ENCODE data around the gene MINAR2. TPM values are rescaled to one million over a fixed set of nuclear protein-coding genes. Genes with fewer than 3 reads are reported as not detected.

The MINAR2 gene
- total and polyA plus RNA-seq, 9 of the 15 experiments (the other 6 are each of a cell fraction or from before 2014, with no cell fraction given) = not detected

- POLR2A ChIA-PET = no interaction called here
These were observed 1.9 kb upstream of the MINAR2 start for GRCh38 chr5:129745997-129746396.

More at GRCh38 chr5:129745997-129746396, 1.9 kb upstream of the MINAR2 start:
- in situ Hi-C loops (cut with MboI) = no loop called here
- CTCF ChIA-PET (ENCODE audit: low intra/inter-chr PET ratio) = no interaction called here
- Histone ChIP-seq H3K27me3 (ENCODE audit: control insufficient read depth in 2 of 2, insufficient read depth in 2 of 2, low read length in 2 of 2) (no peaks in the 10 kb centered on the region), H3K27ac (ENCODE audit: extremely low read depth, low read depth, low read length) (no peak overlapping the region), H3K4me2 (ENCODE audit: insufficient read depth, low read length) (no peak overlapping the region), H3K9me3 (replicated peaks; ENCODE audit: control insufficient read depth, insufficient read depth, low read depth, low read length) (no peaks in the 10 kb centered on the region), H3K79me2 (ENCODE audit: control insufficient read depth, insufficient read depth, low read length) (no peaks in the 10 kb centered on the region), H4K20me1 (replicated peaks; ENCODE audit: control insufficient read depth, insufficient read depth, low read length) (no peaks in the 10 kb centered on the region), H2AFZ (ENCODE audit: low read depth, low read length) (no peak overlapping the region), H3K4me3 (no peak overlapping the region), H3K4me1 (replicated peaks in 1 of 2; ENCODE audit: control insufficient read depth in 2 of 2, insufficient read depth in 2 of 2, low read length in 2 of 2) (no peaks in the 10 kb centered on the region), H3K9me1 (ENCODE audit: control insufficient read depth, insufficient read depth, low read length) (no peaks in the 10 kb centered on the region), H3K36me3 (ENCODE audit: control insufficient read depth, insufficient read depth, low read length) (no peaks in the 10 kb centered on the region), H3K9ac (ENCODE audit: insufficient read depth in 1 of 2, low read depth in 2 of 2, low read length in 2 of 2) (no peak overlapping the region)
- intact Hi-C loops (cut with micrococcal nuclease) = no loop called here
- no TSS peak for BruUV-seq (replicated peaks)
- no peak for TF ChIP-seq BMI1 (IDR thresholded peaks at IDR 0.05; ENCODE audit: low read length)
- no peak for TF ChIP-seq ZNF655 (CRISPR knock-in tag; IDR thresholded peaks at IDR 0.05)
- TF ChIP-seq ZNF57 (CRISPR knock-in tag; IDR thresholded peaks at IDR 0.05) = no peak
- TF ChIP-seq TBL1XR1 (IDR thresholded peaks at IDR 0.05; ENCODE audit: low read length in 2 of 2) = no peak
- no peak for TF ChIP-seq ZFP30 (CRISPR knock-in tag; IDR thresholded peaks at IDR 0.05; ENCODE audit: borderline replicate concordance)
- no peak for TF ChIP-seq POLR2A (conservative IDR thresholded peaks at IDR 0.05)
- TF ChIP-seq RAD21 (CRISPR knock-in tag; conservative IDR thresholded peaks at IDR 0.05 in 1 of 2, IDR thresholded peaks at IDR 0.05 in 1 of 2) = no peak
- TF ChIP-seq MAFK (IDR thresholded peaks at IDR 0.05; ENCODE audit: low read length) = no peak
- no peak for TF ChIP-seq PCBP2 (IDR thresholded peaks at IDR 0.05; ENCODE audit: low read depth, low read length, poor library complexity, severe bottlenecking)
- no peak for TF ChIP-seq ETV6 (IDR thresholded peaks at IDR 0.05; ENCODE audit: borderline replicate concordance in 1 of 2, low read depth in 2 of 2, low read length in 1 of 2)
- TF ChIP-seq ETV6 (CRISPR knock-in tag; IDR thresholded peaks at IDR 0.05; ENCODE audit: borderline replicate concordance) = no peak
- no peak for TF ChIP-seq SMAD4 (CRISPR knock-in tag; conservative IDR thresholded peaks at IDR 0.05)
- TF ChIP-seq SREBF1 (IDR thresholded peaks at IDR 0.05; ENCODE audit: borderline replicate concordance, low read depth, low read length) = no peak
- no peak for TF ChIP-seq BCOR (IDR thresholded peaks at IDR 0.05)
- no peak for TF ChIP-seq ZNF12 (CRISPR knock-in tag; IDR thresholded peaks at IDR 0.05)
- TF ChIP-seq E2F8 (IDR thresholded peaks at IDR 0.05; ENCODE audit: low read depth, partially characterized antibody) = no peak
- no peak for TF ChIP-seq CGGBP1 (CRISPR knock-in tag; IDR thresholded peaks at IDR 0.05)
- no peak for TF ChIP-seq ZNF280A (IDR thresholded peaks at IDR 0.05; ENCODE audit: low read depth, partially characterized antibody)
- no peak for TF ChIP-seq EGR1 (conservative IDR thresholded peaks at IDR 0.05)
- FAIRE-seq (no peak), DNase-seq (ENCODE audit: extremely low read depth in 1 of 4, low spot score in 3 of 4) (no peak), ATAC-seq (no peak)
- 0% methylated on average over 4 of the region's 4 CpGs for WGBS (ENCODE audit: insufficient coverage, low coverage, missing lambda C conversion rate)
